ENCODE measurements around the gene DGCR8.

DNA sequence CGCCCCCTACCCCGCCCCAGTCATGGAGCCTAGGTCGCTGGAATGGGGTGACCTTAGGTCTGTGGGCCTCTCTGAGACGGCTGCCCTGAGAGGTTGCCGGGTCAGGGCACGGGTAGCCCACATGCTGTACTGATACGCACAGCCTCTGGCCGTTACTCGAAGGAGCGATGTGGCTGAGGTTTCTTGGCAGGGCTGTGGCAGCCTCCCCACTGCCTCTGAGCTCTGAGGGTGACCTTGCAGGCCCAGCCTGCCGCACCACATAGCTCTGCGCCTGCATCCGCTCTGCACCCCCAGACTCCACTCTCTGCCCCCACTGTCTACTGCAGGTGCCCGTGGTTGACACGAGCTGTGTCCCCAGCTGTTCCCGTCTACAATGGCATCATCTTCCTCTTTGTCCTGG lies 58.8 kb downstream of the DGCR8 start:
- no peak for TF ChIP-seq EZH2phosphoT487 (IDR thresholded peaks at IDR 0.05; ENCODE audit: insufficient read depth, low read depth)
- TF ChIP-seq EZH2 (IDR thresholded peaks at IDR 0.05; ENCODE audit: insufficient read depth, poor library complexity, severe bottlenecking), result no peak

Measured in GM23248 (cell line).